ENCODE results near the gene PDIA2. TPM values are rescaled to one million over a fixed set of nuclear protein-coding genes. Genes with fewer than 3 reads are reported as not detected.

The PDIA2 gene
- total RNA-seq, 1 donor from 2014 or later: not detected

DNA sequence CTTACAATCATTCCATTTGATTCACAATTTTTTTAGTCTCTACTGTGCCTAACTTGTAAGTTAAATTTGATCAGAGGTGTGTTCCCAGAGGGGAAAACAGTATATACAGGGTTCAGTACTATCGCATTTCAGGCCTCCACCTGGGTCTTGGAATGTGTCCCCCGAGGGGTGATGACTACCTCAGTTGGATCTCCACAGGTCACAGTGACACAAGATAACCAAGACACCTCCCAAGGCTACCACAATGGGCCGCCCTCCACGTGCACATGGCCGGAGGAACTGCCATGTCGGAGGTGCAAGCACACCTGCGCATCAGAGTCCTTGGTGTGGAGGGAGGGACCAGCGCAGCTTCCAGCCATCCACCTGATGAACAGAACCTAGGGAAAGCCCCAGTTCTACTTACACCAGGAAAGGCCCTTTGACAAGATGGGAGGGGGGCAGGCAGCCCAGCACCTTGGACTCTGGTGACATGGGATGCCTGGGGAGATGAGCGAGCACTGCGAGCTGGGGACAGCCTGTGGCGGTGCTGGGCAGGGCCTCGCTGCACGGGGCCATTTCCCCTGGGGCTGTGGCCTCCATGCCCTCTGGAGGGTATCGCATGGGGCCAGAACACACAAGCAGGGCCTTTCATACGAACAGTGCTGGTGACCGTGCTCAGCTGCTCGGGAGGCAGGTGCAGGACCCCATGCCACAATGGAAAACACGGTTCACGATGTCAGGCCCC, 33.9 kb downstream of the PDIA2 start:
- H3K36me3 ChIP-seq: peaks cover 0 to 22% of the 10 kb centered on the region in 2 donors
- H3K27ac ChIP-seq: no peak overlapping the region
- TF ChIP-seq, protein P1, sequence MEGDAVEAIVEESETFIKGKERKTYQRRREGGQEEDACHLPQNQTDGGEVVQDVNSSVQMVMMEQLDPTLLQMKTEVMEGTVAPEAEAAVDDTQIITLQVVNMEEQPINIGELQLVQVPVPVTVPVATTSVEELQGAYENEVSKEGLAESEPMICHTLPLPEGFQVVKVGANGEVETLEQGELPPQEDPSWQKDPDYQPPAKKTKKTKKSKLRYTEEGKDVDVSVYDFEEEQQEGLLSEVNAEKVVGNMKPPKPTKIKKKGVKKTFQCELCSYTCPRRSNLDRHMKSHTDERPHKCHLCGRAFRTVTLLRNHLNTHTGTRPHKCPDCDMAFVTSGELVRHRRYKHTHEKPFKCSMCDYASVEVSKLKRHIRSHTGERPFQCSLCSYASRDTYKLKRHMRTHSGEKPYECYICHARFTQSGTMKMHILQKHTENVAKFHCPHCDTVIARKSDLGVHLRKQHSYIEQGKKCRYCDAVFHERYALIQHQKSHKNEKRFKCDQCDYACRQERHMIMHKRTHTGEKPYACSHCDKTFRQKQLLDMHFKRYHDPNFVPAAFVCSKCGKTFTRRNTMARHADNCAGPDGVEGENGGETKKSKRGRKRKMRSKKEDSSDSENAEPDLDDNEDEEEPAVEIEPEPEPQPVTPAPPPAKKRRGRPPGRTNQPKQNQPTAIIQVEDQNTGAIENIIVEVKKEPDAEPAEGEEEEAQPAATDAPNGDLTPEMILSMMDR (IDR thresholded peaks at IDR 0.05): no peak
- TF ChIP-seq POLR2A (IDR thresholded peaks at IDR 0.05) (no peak), POLR2AphosphoS5 (IDR thresholded peaks at IDR 0.05; ENCODE audit: insufficient read depth in 1 of 2, low read depth in 1 of 2) (no peak)
- intact Hi-C loops (cut with DNase I): no loop called here
- H3K27me3 ChIP-seq: no peaks in the 10 kb centered on the region
- no peaks in the 10 kb centered on the region for H3K4me1 ChIP-seq
- no peak overlapping the region for H3K4me3 ChIP-seq
- DNase-seq (ENCODE audit: extremely low spot score in 2 of 2): no peak
- no peaks in the 10 kb centered on the region for H3K9me3 ChIP-seq

DNA sequence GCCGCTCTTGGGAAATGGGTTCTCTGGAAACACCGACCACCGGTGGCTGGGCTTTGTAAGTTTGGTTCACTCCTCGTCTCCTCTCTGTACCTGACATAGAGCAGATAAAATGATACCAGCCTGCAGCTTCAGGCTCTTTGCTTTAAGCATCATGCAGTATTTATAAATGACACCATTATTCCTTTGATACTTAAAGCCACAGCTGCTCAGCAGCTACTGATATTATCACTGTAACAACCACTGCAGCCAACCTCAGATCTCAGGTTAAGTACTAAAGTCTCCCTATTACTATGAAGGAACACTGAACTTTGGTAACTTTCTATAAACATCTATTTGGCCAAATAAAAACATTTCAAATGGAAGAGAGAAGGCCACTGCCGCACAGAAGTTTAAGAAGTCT, 34.6 kb downstream of the PDIA2 start:
- intact Hi-C loops (cut with DNase I): no loop called here
- Histone ChIP-seq H3K27ac (no peak overlapping the region), H3K4me3 (no peak overlapping the region), H3K36me3 (peaks cover 0 to 15% of the 10 kb centered on the region in 2 donors), H3K9me3 (no peaks in the 10 kb centered on the region), H3K27me3 (no peaks in the 10 kb centered on the region), H3K4me1 (no peaks in the 10 kb centered on the region)
- no peak for DNase-seq (ENCODE audit: extremely low spot score in 2 of 2)
- TF ChIP-seq, protein P1 (IDR thresholded peaks at IDR 0.05): no peak
- no peak for TF ChIP-seq POLR2A (IDR thresholded peaks at IDR 0.05)
- no peak for TF ChIP-seq POLR2AphosphoS5 (IDR thresholded peaks at IDR 0.05; ENCODE audit: insufficient read depth in 1 of 2, low read depth in 1 of 2)

DNA sequence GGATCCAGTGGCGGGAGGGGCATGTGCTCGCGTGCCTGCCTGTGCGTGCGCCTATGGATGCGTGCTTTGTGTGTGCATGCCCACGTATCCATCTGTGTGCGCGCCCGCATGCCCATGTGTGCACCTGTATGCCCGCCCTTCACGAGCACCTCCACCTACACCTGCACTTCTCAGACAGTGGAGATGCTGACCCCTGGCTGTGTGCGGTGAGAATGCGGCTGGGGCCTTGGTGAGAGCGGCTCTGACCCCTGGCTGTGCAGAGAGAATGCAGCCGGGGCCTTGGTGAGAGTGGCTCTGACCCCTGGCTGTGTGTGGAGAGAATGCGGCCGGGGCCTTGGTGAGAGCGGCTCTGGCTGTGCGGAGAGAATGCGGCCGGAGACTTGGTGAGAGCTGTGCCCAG, 35.7 kb downstream of the PDIA2 start:
- no peak for TF ChIP-seq POLR2AphosphoS5 (IDR thresholded peaks at IDR 0.05; ENCODE audit: insufficient read depth in 1 of 2, low read depth in 1 of 2)
- H3K4me3 ChIP-seq: no peak overlapping the region
- H3K27ac ChIP-seq: no peak overlapping the region
- H3K36me3 ChIP-seq: peaks cover 0 to 11% of the 10 kb centered on the region in 2 donors
- H3K27me3 ChIP-seq: no peaks in the 10 kb centered on the region
- no peak for DNase-seq (ENCODE audit: extremely low spot score in 2 of 2)
- intact Hi-C loops (cut with DNase I): no loop called here
- H3K4me1 ChIP-seq: peaks cover 2% of the 10 kb centered on the region
- no peaks in the 10 kb centered on the region for H3K9me3 ChIP-seq

DNA sequence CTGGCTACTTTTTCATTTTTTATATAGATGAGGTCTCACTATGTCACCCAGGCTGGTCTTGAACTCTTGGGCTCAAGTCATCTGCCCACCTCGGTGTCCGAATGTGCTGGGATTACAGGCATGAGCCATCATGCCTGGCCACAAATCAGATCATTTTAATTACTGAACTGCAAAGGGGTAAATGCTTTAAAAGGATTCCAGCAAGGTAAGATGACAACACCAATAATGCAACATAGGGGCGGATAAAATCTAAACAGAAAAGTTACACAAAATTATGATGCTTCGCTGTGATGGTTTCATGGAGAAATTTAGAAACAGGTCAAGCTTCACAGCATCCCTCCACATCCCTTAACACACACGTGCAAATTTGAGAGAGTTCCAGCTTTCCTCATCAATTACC, 37.2 kb downstream of the PDIA2 start:
- DNase-seq (ENCODE audit: extremely low spot score in 2 of 2): no peak
- H3K4me1 ChIP-seq: peaks cover 17% of the 10 kb centered on the region
- peaks cover 0 to 2% of the 10 kb centered on the region in 2 donors for H3K36me3 ChIP-seq
- no peaks in the 10 kb centered on the region for H3K27me3 ChIP-seq
- H3K4me3 ChIP-seq: no peak overlapping the region
- H3K9me3 ChIP-seq: no peaks in the 10 kb centered on the region
- TF ChIP-seq, protein P1 (IDR thresholded peaks at IDR 0.05): no peak
- TF ChIP-seq POLR2A (IDR thresholded peaks at IDR 0.05) (no peak), POLR2AphosphoS5 (IDR thresholded peaks at IDR 0.05; ENCODE audit: insufficient read depth in 1 of 2, low read depth in 1 of 2) (no peak)
- no peak overlapping the region for H3K27ac ChIP-seq
- intact Hi-C loops (cut with DNase I): no loop called here

DNA sequence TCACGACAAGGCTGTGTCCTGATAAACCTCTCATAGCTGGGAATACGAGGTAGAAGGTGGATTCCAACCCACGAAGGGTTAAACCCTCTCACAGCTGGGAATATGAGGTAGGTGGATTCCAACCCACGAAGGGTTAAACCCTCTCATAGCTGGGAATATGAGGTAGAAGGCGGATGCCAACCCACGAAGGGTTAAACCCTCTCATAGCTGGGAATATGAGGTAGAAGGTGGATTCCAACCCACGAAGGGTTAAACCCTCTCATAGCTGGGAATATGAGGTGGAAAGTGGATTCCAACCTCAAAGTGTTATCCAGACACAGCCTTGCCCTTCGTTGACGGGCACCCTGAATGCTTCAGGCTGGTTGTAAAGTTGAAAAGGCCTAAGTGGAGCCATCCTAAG, 38.6 kb downstream of the PDIA2 start:
- TF ChIP-seq POLR2A (IDR thresholded peaks at IDR 0.05) (no peak), POLR2AphosphoS5 (IDR thresholded peaks at IDR 0.05; ENCODE audit: insufficient read depth in 1 of 2, low read depth in 1 of 2) (no peak)
- TF ChIP-seq, protein P1 (IDR thresholded peaks at IDR 0.05): no peak
- intact Hi-C loops (cut with DNase I): no loop called here
- H3K36me3 ChIP-seq: peaks cover 0 to 2% of the 10 kb centered on the region in 2 donors
- H3K4me1 ChIP-seq: peaks cover 21% of the 10 kb centered on the region
- no peak for DNase-seq (ENCODE audit: extremely low spot score in 2 of 2)
- no peaks in the 10 kb centered on the region for H3K27me3 ChIP-seq
- H3K4me3 ChIP-seq: no peak overlapping the region
- H3K9me3 ChIP-seq: no peaks in the 10 kb centered on the region
- no peak overlapping the region for H3K27ac ChIP-seq

Data from vagina (tissue), 2 donors.